ENCODE measurements around the gene TMEM82.

The TMEM82 gene

GRCh38 chr1:15722411-15722810 is 19.9 kb upstream of the TMEM82 start:
- DNase-seq = no peak

GRCh38 chr1:15722836-15723532 is 19.3 kb upstream of the TMEM82 start:
- no peak for DNase-seq

- DNase-seq = no peak
Observed at GRCh38 chr1:15723631-15724246, 18.6 kb upstream of the TMEM82 start.

- no peak for DNase-seq
Observed at GRCh38 chr1:15724949-15725880, 17.1 kb upstream of the TMEM82 start.

GRCh38 chr1:15726508-15726907 is 15.8 kb upstream of the TMEM82 start:
- DNase-seq = no peak

GRCh38 chr1:15727021-15727420 is 15.3 kb upstream of the TMEM82 start:
- no peak for DNase-seq

- no peak for DNase-seq
Observed at GRCh38 chr1:15727424-15727823, 14.9 kb upstream of the TMEM82 start.

GRCh38 chr1:15727866-15728534 is 14.3 kb upstream of the TMEM82 start:
- DNase-seq = no peak

GRCh38 chr1:15728937-15729657 is 13.2 kb upstream of the TMEM82 start:
- no peak for DNase-seq

GRCh38 chr1:15730423-15730822 is 11.9 kb upstream of the TMEM82 start:
- DNase-seq = no peak

- DNase-seq = no peak
Observed at GRCh38 chr1:15730936-15731335, 11.4 kb upstream of the TMEM82 start.

GRCh38 chr1:15731735-15732685 is 10.3 kb upstream of the TMEM82 start:
- DNase-seq = no peak

GRCh38 chr1:15732686-15733081 is 9.6 kb upstream of the TMEM82 start:
- DNase-seq = no peak

- DNase-seq = no peak
Observed at GRCh38 chr1:15733218-15733725, 9.0 kb upstream of the TMEM82 start.

- no peak for DNase-seq
Observed at GRCh38 chr1:15733726-15734226, 8.5 kb upstream of the TMEM82 start.

- DNase-seq = no peak
Observed at GRCh38 chr1:15734296-15734695, 8.0 kb upstream of the TMEM82 start.

GRCh38 chr1:15734901-15735300 is 7.4 kb upstream of the TMEM82 start:
- DNase-seq = no peak

- DNase-seq = no peak
Observed at GRCh38 chr1:15735304-15736037, 6.8 kb upstream of the TMEM82 start.

GRCh38 chr1:15736038-15736891 is 6.0 kb upstream of the TMEM82 start, which contains the start of gene SLC25A34:
Gene SLC25A34 (plus strand): TSS chr1:15736258. CDS start chr1:15736486, 228 bp downstream.
- peak; percentile 98 for DNase-seq

Measured in NCI-H510A treated with DMSO at 0.1 percent for 48 hours (cell line).